DND-41 (cell line): ENCODE results near the gene LAMTOR4.

Experiments
- EZH2 ChIP-seq: IDR thresholded peaks from 3 replicates; pipeline ENCODE4 v1.6.1; 2012; ENCODE audit warnings: borderline replicate concordance, low read depth, mild to moderate bottlenecking, moderate library complexity, low read length, inconsistent platforms; ENCODE audit not compliant: severe bottlenecking
- TF ChIP-seq, protein P1 (sequence below): IDR thresholded peaks from 2 replicates; pipeline ENCODE4 v1.5.1; 2012; ENCODE audit warnings: borderline replicate concordance, low read length, moderate library complexity, mild to moderate bottlenecking; ENCODE audit not compliant: poor library complexity, severe bottlenecking; ENCODE audit errors: extremely low read depth

- TF ChIP-seq, protein P1, sequence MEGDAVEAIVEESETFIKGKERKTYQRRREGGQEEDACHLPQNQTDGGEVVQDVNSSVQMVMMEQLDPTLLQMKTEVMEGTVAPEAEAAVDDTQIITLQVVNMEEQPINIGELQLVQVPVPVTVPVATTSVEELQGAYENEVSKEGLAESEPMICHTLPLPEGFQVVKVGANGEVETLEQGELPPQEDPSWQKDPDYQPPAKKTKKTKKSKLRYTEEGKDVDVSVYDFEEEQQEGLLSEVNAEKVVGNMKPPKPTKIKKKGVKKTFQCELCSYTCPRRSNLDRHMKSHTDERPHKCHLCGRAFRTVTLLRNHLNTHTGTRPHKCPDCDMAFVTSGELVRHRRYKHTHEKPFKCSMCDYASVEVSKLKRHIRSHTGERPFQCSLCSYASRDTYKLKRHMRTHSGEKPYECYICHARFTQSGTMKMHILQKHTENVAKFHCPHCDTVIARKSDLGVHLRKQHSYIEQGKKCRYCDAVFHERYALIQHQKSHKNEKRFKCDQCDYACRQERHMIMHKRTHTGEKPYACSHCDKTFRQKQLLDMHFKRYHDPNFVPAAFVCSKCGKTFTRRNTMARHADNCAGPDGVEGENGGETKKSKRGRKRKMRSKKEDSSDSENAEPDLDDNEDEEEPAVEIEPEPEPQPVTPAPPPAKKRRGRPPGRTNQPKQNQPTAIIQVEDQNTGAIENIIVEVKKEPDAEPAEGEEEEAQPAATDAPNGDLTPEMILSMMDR = no peak
- no peak for TF ChIP-seq EZH2
These were observed 25.2 kb downstream of the LAMTOR4 start for GRCh38 chr7:100173806-100174495.
